Measurements from ENCODE around the gene USP32. TPM values are rescaled to one million over a fixed set of nuclear protein-coding genes. Genes with fewer than 3 reads are reported as not detected.

Gene USP32
- total and polyA plus RNA-seq, 5 donors: 13.3 to 43.2 (median 32.8) TPM

- no peak overlapping the region for H3K4me3 ChIP-seq (ENCODE audit: low read length)
- no peaks in the 10 kb centered on the region for H3K9me3 ChIP-seq (ENCODE audit: control insufficient read depth, low read length)
- no peaks in the 10 kb centered on the region for H3K27me3 ChIP-seq (ENCODE audit: control insufficient read depth, insufficient read depth)
- 55% methylated on average over 10 of the region's 10 CpGs for WGBS
- DNase-seq: peak in 2 of 3 donors; percentile 62 to 78
- peaks cover 6% of the 10 kb centered on the region for H3K4me1 ChIP-seq (ENCODE audit: control insufficient read depth, insufficient read depth, low read length)
- intact Hi-C loops (cut with DNase I): no loop called here
- no peak overlapping the region for H3K27ac ChIP-seq (ENCODE audit: low read length)
- peak; percentile 32 to 50 for ATAC-seq
These were observed 221.8 kb downstream of the USP32 start for GRCh38 chr17:60169921-60170817.

DNA sequence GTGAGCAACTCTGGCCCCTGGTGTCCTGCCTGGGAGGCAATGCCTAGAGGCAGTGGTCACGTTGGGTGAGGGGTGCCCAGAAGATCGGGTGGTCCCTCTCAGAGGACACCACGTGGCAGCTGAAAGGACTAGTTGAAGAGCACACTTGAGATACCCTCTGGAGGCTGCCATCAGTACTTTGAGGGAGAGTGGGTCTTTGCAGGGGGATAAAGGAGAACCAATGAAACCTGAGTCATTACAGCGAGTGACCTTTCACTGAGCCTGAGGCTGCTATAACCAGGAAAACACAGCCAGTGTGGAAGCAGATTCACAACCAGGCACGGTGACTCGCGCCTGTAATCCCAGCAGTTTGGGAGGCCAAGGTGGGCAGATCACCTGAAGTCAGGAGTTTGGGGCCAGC is 223.3 kb downstream of the USP32 start:
- ATAC-seq (no peak), DNase-seq (no peak)
- 71% methylated on average over 7 of the region's 7 CpGs for WGBS
- Histone ChIP-seq H3K4me1 (ENCODE audit: control insufficient read depth, insufficient read depth, low read length) (peaks cover 6% of the 10 kb centered on the region), H3K4me3 (ENCODE audit: low read length) (no peak overlapping the region), H3K27ac (ENCODE audit: low read length) (no peak overlapping the region), H3K9me3 (ENCODE audit: control insufficient read depth, low read length) (no peaks in the 10 kb centered on the region), H3K27me3 (ENCODE audit: control insufficient read depth, insufficient read depth) (no peaks in the 10 kb centered on the region)
- intact Hi-C loops (cut with DNase I): no loop called here

- ATAC-seq: peak in 1 of 2 donors; percentile 20
- Histone ChIP-seq H3K4me1 (ENCODE audit: control insufficient read depth, insufficient read depth, low read length) (peaks cover 9% of the 10 kb centered on the region), H3K27ac (ENCODE audit: low read length) (no peak overlapping the region), H3K4me3 (ENCODE audit: low read length) (no peak overlapping the region), H3K9me3 (ENCODE audit: control insufficient read depth, low read length) (no peaks in the 10 kb centered on the region), H3K27me3 (ENCODE audit: control insufficient read depth, insufficient read depth) (no peaks in the 10 kb centered on the region)
- DNase-seq: peak; percentile 39 to 74 (median 73)
- WGBS: 61% methylated on average over 11 of the region's 11 CpGs
- intact Hi-C loops (cut with DNase I): no loop called here
These were observed 224.7 kb downstream of the USP32 start for GRCh38 chr17:60167065-60167741.

GRCh38 chr17:60165971-60166370 is 226.0 kb downstream of the USP32 start:
- H3K4me1 ChIP-seq (ENCODE audit: control insufficient read depth, insufficient read depth, low read length): peaks cover 11% of the 10 kb centered on the region

DNA sequence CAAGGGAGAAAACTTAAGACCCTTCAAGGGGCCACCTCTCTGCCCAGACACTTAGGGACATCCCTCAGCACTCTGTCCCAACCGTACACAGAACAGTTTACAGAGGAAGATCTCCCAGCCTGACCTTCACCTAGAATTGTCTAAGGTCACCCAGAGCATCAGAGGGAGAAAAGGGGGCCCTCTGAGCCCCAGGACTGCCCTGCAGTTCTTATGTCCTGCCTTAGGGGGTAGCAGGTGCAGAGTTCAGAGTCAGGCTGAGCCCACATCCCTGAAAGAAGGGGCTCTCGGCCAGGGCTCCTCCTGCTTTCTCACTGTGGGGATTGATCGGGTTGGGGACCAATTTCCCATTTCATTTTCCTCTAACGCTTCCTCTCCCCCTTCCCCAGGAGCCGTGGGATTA is 226.7 kb downstream of the USP32 start:
- Histone ChIP-seq H3K4me1 (ENCODE audit: control insufficient read depth, insufficient read depth, low read length) (peaks cover 11% of the 10 kb centered on the region), H3K4me3 (ENCODE audit: low read length) (no peak overlapping the region), H3K27ac (ENCODE audit: low read length) (no peak overlapping the region), H3K27me3 (ENCODE audit: control insufficient read depth, insufficient read depth) (no peaks in the 10 kb centered on the region), H3K9me3 (ENCODE audit: control insufficient read depth, low read length) (no peaks in the 10 kb centered on the region)
- intact Hi-C loops (cut with DNase I): no loop called here
- no peak for DNase-seq
- no peak for ATAC-seq
- 47% methylated on average over 5 of the region's 5 CpGs for WGBS

More at GRCh38 chr17:60165971-60166370, 226.0 kb downstream of the USP32 start:
- no peaks in the 10 kb centered on the region for H3K27me3 ChIP-seq (ENCODE audit: control insufficient read depth, insufficient read depth)
- no peak overlapping the region for H3K4me3 ChIP-seq (ENCODE audit: low read length)
- no peak overlapping the region for H3K27ac ChIP-seq (ENCODE audit: low read length)
- intact Hi-C loops (cut with DNase I): no loop called here
- no peaks in the 10 kb centered on the region for H3K9me3 ChIP-seq (ENCODE audit: control insufficient read depth, low read length)
- DNase-seq (no peak), ATAC-seq (no peak)
- WGBS: 65% methylated on average over 5 of the region's 5 CpGs

DNA sequence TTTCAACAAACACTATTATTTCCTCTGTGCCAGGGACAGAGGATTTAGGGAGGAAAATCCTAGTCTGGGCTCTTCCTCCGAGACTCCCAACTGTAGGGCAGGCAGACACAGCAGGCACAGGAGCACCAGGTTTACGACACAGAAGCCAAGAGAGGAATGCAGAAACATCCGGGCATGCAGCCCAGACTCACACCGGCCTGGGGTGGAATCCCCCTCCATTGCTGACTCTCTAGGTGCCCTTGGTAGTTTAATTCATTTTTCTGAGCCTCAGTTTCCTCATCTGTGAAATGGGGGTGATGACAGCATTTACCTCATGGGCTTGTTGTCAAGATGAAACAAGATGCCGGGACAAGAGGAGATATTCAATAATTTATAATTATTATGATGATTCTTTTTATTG is 227.2 kb downstream of the USP32 start:
- WGBS: 54% methylated on average over 5 of the region's 5 CpGs
- DNase-seq: no peak
- no peak for ATAC-seq
- Histone ChIP-seq H3K4me3 (ENCODE audit: low read length) (no peak overlapping the region), H3K4me1 (ENCODE audit: control insufficient read depth, insufficient read depth, low read length) (peaks cover 11% of the 10 kb centered on the region), H3K27ac (ENCODE audit: low read length) (no peak overlapping the region), H3K27me3 (ENCODE audit: control insufficient read depth, insufficient read depth) (no peaks in the 10 kb centered on the region), H3K9me3 (ENCODE audit: control insufficient read depth, low read length) (no peaks in the 10 kb centered on the region)
- intact Hi-C loops (cut with DNase I): no loop called here

GRCh38 chr17:60164164-60164563 is 227.8 kb downstream of the USP32 start:
- 78% methylated on average over 6 of the region's 6 CpGs for WGBS
- intact Hi-C loops (cut with DNase I): no loop called here
- Histone ChIP-seq H3K4me1 (ENCODE audit: control insufficient read depth, insufficient read depth, low read length) (peaks cover 9% of the 10 kb centered on the region), H3K4me3 (ENCODE audit: low read length) (no peak overlapping the region), H3K27ac (ENCODE audit: low read length) (no peak overlapping the region), H3K27me3 (ENCODE audit: control insufficient read depth, insufficient read depth) (no peaks in the 10 kb centered on the region), H3K9me3 (ENCODE audit: control insufficient read depth, low read length) (no peaks in the 10 kb centered on the region)
- ATAC-seq (no peak), DNase-seq (no peak)

DNA sequence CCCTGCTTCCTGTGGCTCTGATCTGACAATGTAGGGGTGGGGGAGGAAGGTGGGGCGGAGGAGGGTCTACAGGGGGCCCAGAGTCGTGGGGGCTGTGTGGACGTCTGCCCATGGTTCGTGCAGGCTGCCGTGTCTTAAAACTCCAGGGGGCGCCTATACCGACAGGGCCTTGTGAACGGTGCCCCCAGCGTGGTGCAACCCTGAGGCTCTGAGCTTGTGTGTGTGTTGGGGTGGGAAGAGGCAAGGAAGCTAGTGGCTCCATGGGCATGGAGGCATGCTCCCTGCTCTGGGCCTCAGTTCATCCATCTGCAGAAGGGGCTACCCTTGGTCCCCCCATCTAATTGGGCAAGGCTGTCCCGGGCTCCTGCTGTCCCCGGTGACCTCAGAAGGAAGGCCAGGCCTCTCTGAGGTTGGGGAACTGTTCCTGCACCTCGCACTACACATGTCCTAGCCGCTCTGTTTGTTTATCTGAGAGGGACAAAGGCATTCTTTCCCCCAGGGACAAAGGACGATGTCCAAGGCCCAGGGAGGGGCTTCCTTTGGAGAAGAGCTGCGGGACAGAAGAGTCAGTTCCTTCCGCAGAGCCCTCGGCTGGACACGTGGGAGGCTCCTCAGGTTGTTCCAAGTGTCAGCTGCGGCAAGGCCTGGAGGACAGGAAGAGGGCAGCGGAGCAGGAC is 228.7 kb downstream of the USP32 start:
- H3K9me3 ChIP-seq (ENCODE audit: control insufficient read depth, low read length): no peaks in the 10 kb centered on the region
- ATAC-seq: peak; percentile 5 to 58
- H3K4me1 ChIP-seq (ENCODE audit: control insufficient read depth, insufficient read depth, low read length): peaks cover 9% of the 10 kb centered on the region
- DNase-seq: no peak
- no peak overlapping the region for H3K27ac ChIP-seq (ENCODE audit: low read length)
- intact Hi-C loops (cut with DNase I): no loop called here
- 40% methylated on average over 20 of the region's 20 CpGs for WGBS
- no peaks in the 10 kb centered on the region for H3K27me3 ChIP-seq (ENCODE audit: control insufficient read depth, insufficient read depth)
- H3K4me3 ChIP-seq (ENCODE audit: low read length): no peak overlapping the region

DNA sequence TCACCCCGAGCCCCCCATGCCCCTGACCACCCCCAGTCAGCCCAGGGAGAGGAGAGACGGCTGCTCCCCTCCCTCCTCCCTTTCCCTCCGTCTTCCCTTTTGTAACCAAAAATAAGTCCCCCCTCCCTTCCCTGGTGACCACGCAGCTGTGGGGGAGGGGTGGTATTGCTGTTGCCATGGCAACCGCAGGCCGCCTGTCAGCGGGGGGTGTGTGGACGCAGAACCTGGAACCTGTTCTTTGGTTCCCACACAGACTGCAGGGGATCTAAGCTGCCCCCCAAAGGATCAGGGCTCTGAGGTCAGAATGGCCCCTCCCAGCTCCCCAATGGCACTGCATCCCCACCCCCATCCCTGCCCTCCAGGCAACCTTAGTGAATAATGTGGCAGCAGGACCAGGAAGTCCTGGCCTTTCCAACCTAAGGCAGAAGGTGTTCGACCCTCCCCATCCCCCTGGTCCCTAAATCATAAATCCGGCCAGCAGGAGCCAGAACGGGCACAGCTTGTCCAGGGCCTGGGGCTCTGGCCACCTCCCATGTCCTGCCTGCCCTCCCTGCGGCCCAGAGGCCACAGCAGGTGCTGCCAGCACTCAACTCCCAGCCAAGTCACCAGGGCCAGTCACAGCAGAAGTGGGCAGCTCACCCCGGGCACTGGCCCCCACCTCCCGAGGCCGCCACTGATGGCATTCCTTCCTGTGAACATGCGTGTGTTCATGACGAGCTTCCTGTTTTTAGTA is 230.2 kb downstream of the USP32 start:
- Histone ChIP-seq H3K9me3 (ENCODE audit: control insufficient read depth, low read length) (no peaks in the 10 kb centered on the region), H3K27ac (ENCODE audit: low read length) (peak overlapping the region; percentile 38), H3K27me3 (ENCODE audit: control insufficient read depth, insufficient read depth) (no peaks in the 10 kb centered on the region), H3K4me3 (ENCODE audit: low read length) (no peak overlapping the region), H3K4me1 (ENCODE audit: control insufficient read depth, insufficient read depth, low read length) (peaks cover 7% of the 10 kb centered on the region)
- 34% methylated on average over 17 of the region's 17 CpGs for WGBS
- no peak for DNase-seq
- intact Hi-C loops (cut with DNase I): no loop called here
- ATAC-seq: peak in 1 of 2 donors; percentile 10

- ATAC-seq (no peak), DNase-seq (no peak)
- no peaks in the 10 kb centered on the region for H3K27me3 ChIP-seq (ENCODE audit: control insufficient read depth, insufficient read depth)
- H3K4me3 ChIP-seq (ENCODE audit: low read length): no peak overlapping the region
- peaks cover 7% of the 10 kb centered on the region for H3K4me1 ChIP-seq (ENCODE audit: control insufficient read depth, insufficient read depth, low read length)
- intact Hi-C loops (cut with DNase I): no loop called here
- no peak overlapping the region for H3K27ac ChIP-seq (ENCODE audit: low read length)
- 51% methylated on average over 10 of the region's 10 CpGs for WGBS
- no peaks in the 10 kb centered on the region for H3K9me3 ChIP-seq (ENCODE audit: control insufficient read depth, low read length)
These were observed 231.0 kb downstream of the USP32 start for GRCh38 chr17:60160829-60161501.

Measured in right cardiac atrium (tissue), 5 donors.